SK-N-SH treated with all-trans-retinoic acid at 6 μM for 48 hours (cell line): ENCODE results near the gene NPC1.

Source experiments
- ATAC-seq: fragments of 200-7000 bp; cut with Tn5 transposase; 3 replicates; pipeline ENCODE4 v1.9.1; 2020; ENCODE audit warnings: mild to moderate bottlenecking, moderate library complexity
- ARNTL ChIP-seq: fragments of 450-650 bp; formaldehyde crosslinking; IDR thresholded peaks from 2 replicates; pipeline ENCODE4 v1.5.0; 2020; ENCODE audit warnings: low read depth, mild to moderate bottlenecking, moderate library complexity, borderline replicate concordance
- CREB5 ChIP-seq: fragments of 250-450 bp; sonication (Bioruptor Pico); IDR thresholded peaks from 2 replicates; pipeline ENCODE4 v1.5.1; 2020; ENCODE audit warnings: low read depth, mild to moderate bottlenecking, moderate library complexity
- CSDC2 ChIP-seq: fragments of 250-450 bp; sonication (Bioruptor Pico); IDR thresholded peaks from 2 replicates; pipeline ENCODE4 v1.5.0; 2020; ENCODE audit warnings: mild to moderate bottlenecking, moderate library complexity
- CSRNP3 ChIP-seq: fragments of 250-450 bp; sonication (Bioruptor Pico); IDR thresholded peaks from 2 replicates; pipeline ENCODE4 v1.5.1; 2021; ENCODE audit warnings: mild to moderate bottlenecking, moderate library complexity
- ESRRG ChIP-seq: fragments of 250-450 bp; sonication (Bioruptor Pico); IDR thresholded peaks from 2 replicates; pipeline ENCODE4 v1.6.1; 2021; ENCODE audit warnings: mild to moderate bottlenecking
- GLIS3 ChIP-seq: fragments of 250-450 bp; sonication (Bioruptor Pico); IDR thresholded peaks from 2 replicates; pipeline ENCODE4 v1.5.0; 2020; ENCODE audit warnings: mild to moderate bottlenecking, moderate library complexity
- ISL1 ChIP-seq: fragments of 250-450 bp; sonication (Bioruptor Pico); IDR thresholded peaks from 2 replicates; pipeline ENCODE4 v2.1.2; 2022; ENCODE audit warnings: mild to moderate bottlenecking, moderate library complexity
- OSR1 ChIP-seq: fragments of 250-450 bp; sonication (Bioruptor Pico); IDR thresholded peaks from 2 replicates; pipeline ENCODE4 v1.8.0; 2022; ENCODE audit warnings: moderate library complexity, mild to moderate bottlenecking, inconsistent platforms
- PATZ1 ChIP-seq: fragments of 250-450 bp; sonication (Bioruptor Pico); IDR thresholded peaks from 2 replicates; pipeline ENCODE4 v1.8.0; 2020; ENCODE audit warnings: mild to moderate bottlenecking, moderate library complexity, borderline replicate concordance
- POU6F1 ChIP-seq: fragments of 250-450 bp; sonication (Bioruptor Pico); IDR thresholded peaks from 2 replicates; pipeline ENCODE4 v1.8.0; 2021; ENCODE audit warnings: low read depth, mild to moderate bottlenecking, moderate library complexity, borderline replicate concordance
- PPARA ChIP-seq: fragments of 250-450 bp; sonication (Bioruptor Pico); IDR thresholded peaks from 2 replicates; pipeline ENCODE4 v1.5.0; 2020; ENCODE audit warnings: mild to moderate bottlenecking, borderline replicate concordance
- SNAI2 ChIP-seq: fragments of 250-450 bp; sonication (Bioruptor Pico); IDR thresholded peaks from 2 replicates; pipeline ENCODE4 v1.5.0; 2020; ENCODE audit warnings: mild to moderate bottlenecking, moderate library complexity
- TCF4 ChIP-seq: fragments of 250-450 bp; sonication (Bioruptor Pico); IDR thresholded peaks from 2 replicates; pipeline ENCODE4 v1.8.0; 2021; ENCODE audit warnings: mild to moderate bottlenecking, moderate library complexity, borderline replicate concordance
- TOX ChIP-seq: fragments of 250-450 bp; sonication (Bioruptor Pico); IDR thresholded peaks from 2 replicates; pipeline ENCODE4 v1.8.0; 2021; ENCODE audit warnings: mild to moderate bottlenecking, moderate library complexity, borderline replicate concordance
- TSHZ2 ChIP-seq: fragments of 250-450 bp; sonication (Bioruptor Pico); IDR thresholded peaks from 2 replicates; pipeline ENCODE4 v1.5.0; 2020; ENCODE audit warnings: mild to moderate bottlenecking, moderate library complexity
- ZC3H10 ChIP-seq: fragments of 250-450 bp; sonication (Bioruptor Pico); IDR thresholded peaks from 2 replicates; pipeline ENCODE4 v1.5.1; 2021; ENCODE audit warnings: mild to moderate bottlenecking, moderate library complexity
- ZFP3 ChIP-seq: fragments of 250-450 bp; sonication (Bioruptor Pico); IDR thresholded peaks from 2 replicates; pipeline ENCODE4 v1.5.0; 2020; ENCODE audit warnings: mild to moderate bottlenecking, moderate library complexity
- ZNF565 ChIP-seq: fragments of 450-650 bp; formaldehyde crosslinking; conservative IDR thresholded peaks from 2 replicates; pipeline ENCODE4 v1.5.0; 2020; ENCODE audit warnings: low read depth, mild to moderate bottlenecking, moderate library complexity
- ZNF70 ChIP-seq: fragments of 450-650 bp; formaldehyde crosslinking; IDR thresholded peaks from 2 replicates; pipeline ENCODE4 v1.5.0; 2020; ENCODE audit warnings: mild to moderate bottlenecking, moderate library complexity
- ZNF8 ChIP-seq: fragments of 450-650 bp; formaldehyde crosslinking; IDR thresholded peaks from 2 replicates; pipeline ENCODE4 v1.5.0; 2020; ENCODE audit warnings: mild to moderate bottlenecking, moderate library complexity

The NPC1 gene

GRCh38 chr18:23599809-23600208 lies 13.5 kb upstream of the NPC1 start:
- ATAC-seq, result no peak
- no peak for TF ChIP-seq ARNTL
- no peak for TF ChIP-seq CSRNP3 (CRISPR knock-in tag)
- TF ChIP-seq ZC3H10, result no peak
- TF ChIP-seq TSHZ2 (CRISPR knock-in tag), result no peak
- no peak for TF ChIP-seq PATZ1 (CRISPR knock-in tag)
- TF ChIP-seq SNAI2 (CRISPR knock-in tag), result no peak
- no peak for TF ChIP-seq ESRRG (CRISPR knock-in tag)
- TF ChIP-seq OSR1 (CRISPR knock-in tag), result no peak
- no peak for TF ChIP-seq GLIS3 (CRISPR knock-in tag)
- no peak for TF ChIP-seq ZFP3 (CRISPR knock-in tag)
- TF ChIP-seq ZNF565 (CRISPR knock-in tag), result no peak
- TF ChIP-seq TOX (CRISPR knock-in tag), result no peak
- TF ChIP-seq ISL1, result no peak
- no peak for TF ChIP-seq CREB5 (CRISPR knock-in tag)
- TF ChIP-seq CSDC2 (CRISPR knock-in tag), result no peak
- no peak for TF ChIP-seq POU6F1 (CRISPR knock-in tag)
- TF ChIP-seq PPARA (CRISPR knock-in tag), result no peak
- no peak for TF ChIP-seq ZNF70 (CRISPR knock-in tag)
- no peak for TF ChIP-seq TCF4 (CRISPR knock-in tag)
- no peak for TF ChIP-seq ZNF8

- ATAC-seq, result no peak
- TF ChIP-seq TSHZ2 (CRISPR knock-in tag) (no peak), ZNF70 (CRISPR knock-in tag) (no peak), CSDC2 (CRISPR knock-in tag) (no peak), TCF4 (CRISPR knock-in tag) (no peak), CREB5 (CRISPR knock-in tag) (no peak), ZC3H10 (no peak), CSRNP3 (CRISPR knock-in tag) (no peak), ESRRG (CRISPR knock-in tag) (no peak), PATZ1 (CRISPR knock-in tag) (no peak), ZNF8 (no peak), ZNF565 (CRISPR knock-in tag) (no peak), OSR1 (CRISPR knock-in tag) (no peak), ZFP3 (CRISPR knock-in tag) (no peak)
These were observed 9.9 kb upstream of the NPC1 start for GRCh38 chr18:23596183-23596582.
